NOMO-1 treated with dmso at 0.1 percent for 144 hours (cell line): ENCODE data around the gene DDHD1.
A peak's percentile ranks its signal among the peaks of the same experiment; 100 is the strongest.
"Not testable (repeated sequence)": the region's sequence is repeated elsewhere in the genome, so short reads cannot be mapped to it uniquely, and the experiment has no call there.

Experiments
- DNase-seq: peaks from one replicate; lab custom pipeline; 2025; ENCODE audit not compliant: unreplicated experiment; lab: John Stamatoyannopoulos, UW

Gene DDHD1

GRCh38 chr14:53109105-53110041 lies 43.8 kb downstream of the DDHD1 start:
- DNase-seq, result peak; percentile 59

DNA sequence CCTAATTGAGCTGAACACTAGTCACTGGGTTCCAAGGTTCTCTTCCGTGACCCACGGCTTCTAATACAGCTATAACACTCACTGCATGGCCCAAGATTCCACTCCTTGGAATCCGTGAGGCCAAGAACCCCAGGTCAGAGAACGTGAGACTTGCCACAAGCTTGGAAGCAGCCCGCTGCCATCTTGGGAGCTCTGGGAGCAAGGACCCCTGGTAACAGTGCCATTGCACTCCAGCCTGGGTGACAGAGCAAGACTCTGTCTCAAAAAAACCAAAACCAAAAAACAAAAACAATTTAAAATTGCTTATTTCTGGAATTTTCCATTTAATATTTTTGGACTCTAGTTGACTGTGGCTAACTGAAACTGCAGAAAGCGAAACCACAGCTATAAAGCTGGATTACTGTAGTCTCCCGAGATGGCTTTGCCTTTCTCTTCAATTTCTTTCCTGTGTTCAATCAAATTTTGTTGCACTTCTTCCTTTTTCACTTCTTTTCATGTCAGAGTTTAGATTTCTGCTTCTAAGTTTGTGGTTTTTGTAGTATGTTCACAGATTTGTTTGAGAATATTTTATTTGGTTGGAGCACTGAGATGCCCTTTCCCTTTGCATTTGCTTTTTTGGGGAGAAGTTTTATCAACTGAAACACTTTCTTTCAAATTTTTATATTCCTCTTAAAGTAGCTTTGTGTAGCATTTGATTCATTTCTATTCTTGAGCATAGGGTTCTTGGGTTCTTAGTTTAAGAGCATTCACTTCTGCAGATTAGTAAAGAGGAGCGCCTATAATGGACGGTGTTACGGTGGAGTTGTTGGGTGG lies 44.6 kb downstream of the DDHD1 start:
- no peak for DNase-seq

- DNase-seq, result no peak
These were observed 46.4 kb downstream of the DDHD1 start for GRCh38 chr14:53106768-53107167.

DNA sequence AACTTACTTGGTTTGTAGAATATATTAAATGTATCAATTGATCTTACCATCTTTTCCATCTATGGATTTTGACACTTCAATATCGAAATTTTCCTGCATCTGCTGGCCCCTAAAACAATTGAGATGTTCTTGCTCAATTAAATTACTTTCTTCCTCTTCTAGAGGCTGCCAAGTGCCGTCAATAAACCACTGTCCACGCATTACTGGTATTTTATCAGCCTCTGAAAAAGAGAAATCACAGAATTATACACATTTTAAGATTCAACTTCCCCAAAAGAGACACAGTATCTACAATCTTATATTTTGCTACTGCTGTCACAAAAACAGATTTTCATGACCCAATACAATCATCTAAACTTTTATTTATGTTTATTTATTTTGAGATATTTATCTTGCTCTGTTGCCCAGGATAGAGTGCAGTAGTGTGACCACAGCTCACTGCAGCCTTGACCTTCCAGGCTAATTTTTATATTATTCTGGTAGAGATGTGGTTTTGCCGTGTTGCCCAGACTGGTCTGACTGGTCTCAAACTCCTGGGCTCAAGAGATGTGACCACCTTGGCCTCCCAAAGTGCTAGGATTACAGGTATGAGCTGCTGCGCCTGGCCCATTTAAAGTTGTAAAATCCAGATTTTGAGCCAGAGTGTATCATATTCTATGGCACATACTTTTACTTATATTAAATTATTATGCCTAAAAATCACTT lies 49.3 kb downstream of the DDHD1 start:
- peak; percentile 43 for DNase-seq

DNA sequence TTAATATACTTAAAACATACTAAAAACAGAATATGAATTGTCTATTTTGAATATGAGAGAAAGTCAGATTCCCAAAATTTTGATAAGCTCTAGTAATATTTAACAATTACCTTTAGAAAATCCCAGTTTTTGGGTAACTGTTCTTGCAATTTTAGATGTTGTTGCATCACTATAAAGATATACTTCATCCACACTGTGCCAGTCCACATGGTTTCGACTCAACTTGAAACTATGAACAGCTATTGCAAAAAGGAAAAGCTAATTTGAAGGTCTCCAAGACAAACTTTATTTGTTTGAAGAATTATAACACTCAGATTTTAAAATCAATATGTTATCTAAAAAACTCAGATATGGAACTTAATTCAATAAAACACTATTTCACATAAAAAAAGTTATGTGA lies 59.9 kb downstream of the DDHD1 start:
- DNase-seq, result no peak

DNA sequence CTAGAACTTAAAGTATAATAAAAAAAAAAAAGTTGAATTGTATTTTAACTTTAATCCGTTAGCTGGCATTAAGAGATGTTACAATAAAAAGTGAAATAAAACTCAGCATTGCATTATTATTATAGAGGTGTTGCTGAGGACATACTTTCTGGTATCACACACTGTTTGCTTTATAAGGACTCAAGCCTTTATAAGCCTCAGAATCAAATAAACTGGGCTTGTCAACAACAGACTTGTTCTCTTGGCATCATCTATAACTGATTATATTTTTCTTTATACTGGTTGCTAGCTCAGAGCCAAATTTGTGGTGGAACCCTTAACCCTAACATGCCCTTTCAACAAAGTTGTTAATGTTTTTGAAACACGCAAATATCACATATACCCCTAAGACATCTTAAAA lies 62.3 kb downstream of the DDHD1 start:
- DNase-seq, result no peak

DNA sequence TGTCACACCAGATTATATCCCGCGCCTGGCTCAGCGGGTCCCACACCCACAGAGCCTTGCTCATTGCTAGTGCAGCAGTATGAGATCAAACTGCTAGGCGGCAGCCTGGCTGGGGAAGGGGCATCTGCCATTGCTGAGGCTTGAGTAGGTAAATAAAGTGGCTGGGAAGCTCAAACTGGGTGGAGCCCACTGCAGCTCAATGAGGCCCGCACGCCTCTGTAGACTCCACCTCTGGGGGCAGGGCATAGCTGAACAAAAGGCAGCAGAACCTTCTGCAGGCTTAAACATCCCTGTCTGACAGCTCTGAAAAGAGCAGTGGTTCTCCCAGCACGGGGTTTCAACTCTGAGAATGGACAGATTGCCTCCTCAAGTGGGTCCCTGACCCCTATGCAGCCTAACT lies 68.2 kb downstream of the DDHD1 start:
- not testable (repeated sequence) for DNase-seq

DNA sequence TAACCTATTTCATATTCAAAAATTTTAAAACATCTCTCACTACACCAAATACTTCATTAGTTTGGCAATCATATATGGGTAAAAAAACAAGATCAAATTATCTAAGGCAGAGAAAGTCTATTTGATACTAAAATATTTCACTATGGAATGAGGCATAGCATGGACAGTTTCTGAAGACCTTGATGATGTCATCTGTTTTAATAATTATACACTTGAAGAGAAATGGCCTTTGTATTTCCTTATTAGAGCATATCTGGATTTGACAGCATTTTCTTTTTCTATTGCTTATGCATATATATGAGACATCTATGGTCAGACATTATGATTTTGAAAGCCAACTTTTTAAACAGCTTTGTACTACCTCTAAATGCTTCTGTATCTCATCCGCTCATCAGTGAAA lies 88.6 kb downstream of the DDHD1 start:
- DNase-seq, result no peak

DNA sequence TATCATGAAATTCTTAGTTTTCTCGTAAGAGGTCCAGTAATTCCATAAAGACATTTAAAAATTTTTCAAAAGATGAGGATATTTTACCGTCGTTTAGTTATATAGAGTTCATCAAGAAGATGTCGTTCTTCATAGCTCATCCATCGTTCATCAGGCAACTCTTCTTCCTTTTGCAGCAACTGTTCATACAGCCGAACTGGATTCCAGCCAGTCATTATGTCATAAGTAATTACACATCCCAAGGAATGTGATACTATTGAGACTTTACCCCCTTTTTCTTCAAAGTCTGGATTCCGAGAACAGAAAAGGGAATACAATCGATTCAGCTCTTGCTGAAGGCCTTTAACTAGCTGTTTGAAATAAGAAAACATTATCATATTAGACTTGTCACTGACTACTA lies 90.3 kb downstream of the DDHD1 start:
- no peak for DNase-seq

GRCh38 chr14:53060046-53060445 lies 93.1 kb downstream of the DDHD1 start:
- no peak for DNase-seq

DNA sequence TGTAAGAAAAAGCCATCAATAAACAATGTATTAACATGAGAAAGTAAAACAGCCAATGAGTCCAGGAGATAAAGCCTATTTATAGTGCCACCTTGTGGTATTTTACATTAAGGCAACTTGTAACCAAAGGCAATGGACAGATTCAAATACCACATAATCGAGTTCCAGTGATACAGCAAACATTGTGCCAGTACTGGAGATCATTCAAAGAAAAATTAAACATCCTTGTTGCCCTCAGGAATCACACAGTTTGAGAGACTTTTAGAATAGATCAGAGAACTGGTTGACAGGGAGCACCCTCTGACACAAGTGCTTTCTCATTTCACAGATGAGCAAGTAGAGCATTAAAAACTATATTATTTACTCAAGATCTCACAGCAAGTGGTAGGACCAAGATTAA lies 98.1 kb downstream of the DDHD1 start:
- DNase-seq, result no peak

- DNase-seq, result no peak
These were observed 98.7 kb downstream of the DDHD1 start for GRCh38 chr14:53054457-53054856.

DNA sequence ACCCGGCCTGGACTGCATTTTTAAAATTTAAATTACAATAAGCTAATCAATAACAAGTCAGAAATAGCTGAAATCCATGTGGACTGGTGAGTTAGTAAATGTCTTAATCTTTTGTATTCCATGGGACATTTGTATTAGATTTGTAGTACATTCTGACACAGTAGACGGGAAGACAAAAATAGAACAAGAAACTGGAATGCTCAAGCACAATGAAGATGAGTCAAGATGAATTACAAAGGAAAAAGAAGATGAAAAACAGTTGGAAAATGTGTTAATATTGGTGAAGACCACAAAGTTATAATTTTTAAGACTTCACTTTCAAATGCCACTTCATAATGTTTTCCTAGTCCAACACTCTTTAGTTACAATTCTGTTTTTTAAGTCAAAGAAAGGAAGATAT lies 104.5 kb downstream of the DDHD1 start:
- no peak for DNase-seq

DNA sequence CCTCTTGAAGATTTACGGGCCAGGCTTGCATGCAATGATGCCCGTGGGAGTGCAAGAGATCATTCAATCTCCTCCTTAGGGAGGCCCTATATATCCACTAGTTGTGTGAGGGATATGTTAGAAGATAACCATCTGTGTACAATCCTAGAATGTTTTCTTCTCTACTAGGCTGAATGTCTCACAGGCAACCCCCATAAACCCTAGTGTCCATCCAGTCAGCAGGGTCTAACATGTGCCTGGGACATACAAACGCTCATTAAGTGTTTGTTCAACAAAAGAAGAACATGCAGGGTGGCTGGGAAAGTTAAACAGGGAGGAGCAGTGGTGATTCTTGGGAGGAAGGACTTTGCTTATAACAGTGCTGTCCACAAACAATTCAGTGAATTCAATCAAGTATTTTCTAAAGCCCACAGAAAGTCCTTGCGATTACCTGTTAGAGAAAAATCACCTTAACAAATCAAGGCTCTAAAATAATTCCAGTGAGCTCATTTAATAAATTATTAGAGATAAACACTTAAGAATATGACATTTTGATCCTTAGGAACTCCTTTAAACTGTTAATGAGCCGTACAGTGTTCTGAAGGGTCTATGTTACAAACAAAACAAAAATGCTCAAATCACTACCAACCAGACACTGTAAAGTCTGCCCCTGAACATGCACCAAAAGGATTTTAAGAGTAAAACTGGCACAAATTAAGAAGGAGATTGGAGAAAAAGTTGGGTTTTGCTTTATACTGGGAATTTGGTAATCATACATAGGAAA lies 105.6 kb downstream of the DDHD1 start:
- DNase-seq, result no peak

DNA sequence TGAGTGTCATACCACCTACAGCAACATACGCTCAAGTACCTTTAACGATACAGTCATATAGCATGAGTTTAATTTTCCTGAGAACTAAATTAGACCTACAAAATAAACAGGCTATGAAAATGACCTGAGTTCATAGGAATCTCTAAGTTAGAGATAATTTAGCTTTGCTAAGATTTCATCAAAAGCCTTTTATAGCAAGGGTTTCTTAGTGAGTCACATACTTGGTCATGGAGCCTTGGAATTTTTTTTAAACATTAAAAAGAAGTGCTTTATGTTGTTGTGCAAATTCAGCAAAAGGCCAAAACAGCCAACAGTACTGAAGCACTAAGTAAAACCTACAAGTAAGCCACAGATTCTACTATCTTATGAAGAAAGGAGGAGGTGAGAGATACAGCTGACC lies 108.6 kb downstream of the DDHD1 start:
- DNase-seq, result no peak

DNA sequence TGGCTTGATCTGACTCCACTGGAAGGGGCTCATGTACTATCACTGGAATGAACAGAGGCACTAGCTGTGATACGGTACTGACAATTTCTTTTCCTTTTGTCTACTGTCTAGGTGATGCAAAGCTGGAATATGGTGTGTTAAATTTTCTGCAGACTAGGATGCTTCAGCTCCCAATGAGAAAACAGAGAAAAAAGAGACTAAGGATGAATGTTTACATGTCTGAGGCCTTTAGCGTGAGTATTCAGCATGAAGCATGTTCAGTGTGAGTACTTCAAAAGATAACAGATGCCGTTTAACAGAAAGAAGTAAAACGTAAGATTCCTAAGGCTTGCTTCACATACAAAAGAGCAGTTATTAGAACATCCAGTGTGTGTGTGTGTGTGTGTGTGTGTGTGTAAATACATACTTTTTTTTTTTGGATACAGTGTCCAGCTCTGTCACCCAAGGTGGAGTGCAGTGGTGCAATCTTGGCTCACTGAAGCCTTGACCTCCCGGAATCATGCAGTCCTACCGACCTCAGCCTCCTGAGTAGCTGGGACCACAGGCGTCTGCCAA lies 110.0 kb downstream of the DDHD1 start:
- no peak for DNase-seq

DNA sequence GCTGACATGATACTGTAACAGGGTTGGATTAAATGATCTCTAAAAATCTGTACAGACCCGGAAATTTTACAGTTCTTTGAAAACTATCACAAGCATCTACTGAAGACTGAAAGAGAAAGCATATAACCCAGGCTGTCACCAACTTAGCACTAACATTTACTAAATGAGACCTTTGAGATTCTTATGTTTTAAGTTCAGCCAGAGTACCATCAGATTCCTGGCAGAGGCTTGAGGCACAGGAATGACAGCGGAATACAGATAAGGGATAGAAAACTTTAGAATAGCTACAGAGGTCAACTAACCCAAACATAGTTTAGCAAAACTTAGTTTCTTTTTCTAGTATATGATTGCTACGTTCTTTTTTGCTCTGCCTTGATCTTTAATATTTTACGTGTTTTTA lies 110.6 kb downstream of the DDHD1 start:
- no peak for DNase-seq

- DNase-seq, result no peak
These were observed 112.1 kb downstream of the DDHD1 start for GRCh38 chr14:53041067-53041466.

DNA sequence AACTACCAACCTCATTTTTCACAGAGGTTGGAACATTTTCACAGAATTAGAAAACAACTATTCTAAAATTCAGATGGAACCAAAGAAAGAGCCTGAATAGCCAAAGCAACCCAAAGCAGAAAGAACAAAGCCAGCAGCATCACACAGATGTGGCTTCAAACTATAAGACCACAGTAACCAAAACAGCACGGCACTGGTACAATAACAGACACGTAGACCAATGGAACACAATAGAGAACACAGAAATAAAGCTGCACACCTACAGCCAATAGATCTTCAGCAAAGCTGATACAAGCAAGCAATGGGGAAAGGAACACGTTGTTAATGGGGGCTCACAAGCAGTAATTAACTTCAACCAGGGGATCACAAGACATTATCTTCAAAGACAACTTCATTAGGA lies 114.5 kb downstream of the DDHD1 start:
- DNase-seq, result no peak

GRCh38 chr14:53037016-53037415 lies 116.1 kb downstream of the DDHD1 start:
- DNase-seq, result no peak
